ENCODE measurements around the gene SMAD7. TPM values are rescaled to one million over a fixed set of nuclear protein-coding genes. Genes with fewer than 3 reads are reported as not detected.

The SMAD7 gene
- total and polyA plus RNA-seq, 10 of the 15 experiments (the other 5 are each of a cell fraction or from before 2014, with no cell fraction given) = 1.3 to 22.5 (median 8.0) TPM

GRCh38 chr18:48917579-48918517 is 32.9 kb downstream of the SMAD7 start:
- 43% methylated on average over 26 of the region's 26 CpGs for WGBS (ENCODE audit: insufficient coverage, insufficient replicate concordance, low lambda C conversion rate, missing lambda C conversion rate)
- FAIRE-seq = peak; percentile 57
- CTCF ChIA-PET = interaction anchor here (1.2 to 1.3 kb wide), 2 partner anchors 13 to 140 kb away, joined by 3 read pairs; no protein-coding TSS in a partner anchor
- TF ChIP-seq CHD2 (IDR thresholded peaks at IDR 0.05; ENCODE audit: borderline replicate concordance, low read depth, low read length) (no peak), CHD1 (IDR thresholded peaks at IDR 0.05; ENCODE audit: low read depth, low read length) (no peak), LARP7 (IDR thresholded peaks at IDR 0.05) (no peak; the same call in 1 of the 2 replicates), SKIL (IDR thresholded peaks at IDR 0.05; ENCODE audit: low read depth, poor library complexity, severe bottlenecking) (peak; percentile 90), RCOR1 (conservative IDR thresholded peaks at IDR 0.05; ENCODE audit: low read depth, low read length) (no peak), KDM1A (IDR thresholded peaks at IDR 0.05; ENCODE audit: borderline replicate concordance) (no peak), HDAC6 (IDR thresholded peaks at IDR 0.05; ENCODE audit: unreplicated experiment) (no peak), NFXL1 (IDR thresholded peaks at IDR 0.05; ENCODE audit: borderline replicate concordance) (no peak), SMC3 (IDR thresholded peaks at IDR 0.05; ENCODE audit: borderline replicate concordance, low read length) (peak; percentile 2; the same call in 1 of the 2 replicates), IKZF2 (IDR thresholded peaks at IDR 0.05) (peak; percentile 81), PML (IDR thresholded peaks at IDR 0.05; ENCODE audit: low read length) (0 out of 2 replicates have a peak, but pooled peaks have one; percentile 25), NR2F1 (conservative IDR thresholded peaks at IDR 0.05) (peak; percentile 82), E2F8 (IDR thresholded peaks at IDR 0.05; ENCODE audit: low read depth, partially characterized antibody) (peak; percentile 8), SMARCA5 (IDR thresholded peaks at IDR 0.05) (0 out of 2 replicates have a peak, but pooled peaks have one; percentile 47), CREB1 (IDR thresholded peaks at IDR 0.05; ENCODE audit: low read depth) (0 out of 2 replicates have a peak, but pooled peaks have one; percentile 14), CREM (IDR thresholded peaks at IDR 0.05; ENCODE audit: low read depth) (peak; percentile 16)

More at GRCh38 chr18:48917579-48918517, 32.9 kb downstream of the SMAD7 start:
- intact Hi-C loops (cut with micrococcal nuclease; ENCODE audit: unreplicated experiment) = loop anchor here (5.0 to 10.0 kb wide), 4 partner anchors 51 to 243 kb away; no protein-coding TSS in a partner anchor
- in situ Hi-C loops (cut with MboI) = no loop called here
- H3K9ac ChIP-seq (ENCODE audit: control insufficient read depth, insufficient read depth, low read length) = no peak overlapping the region
- no peaks in the 10 kb centered on the region for H4K20me1 ChIP-seq (ENCODE audit: control insufficient read depth, insufficient read depth)
- ChIA-PET RAD21 (ENCODE audit: unreplicated experiment) (interaction anchor here (0.7 to 2.7 kb wide), 13 partner anchors 11 to 498 kb away, joined by 3 to 26 read pairs (median 4); no protein-coding TSS in a partner anchor), POLR2A (interaction anchor here (0.5 to 2.1 kb wide), 4 partner anchors 30 to 140 kb away, joined by 3 to 5 read pairs (median 4); no protein-coding TSS in a partner anchor), SMC1A (ENCODE audit: uncharacterized antibody, unreplicated experiment) (interaction anchor here (0.6 to 3.0 kb wide), 18 partner anchors 9 to 141 kb away, joined by 3 to 15 read pairs (median 4); no protein-coding TSS in a partner anchor)
- no peaks in the 10 kb centered on the region for H3K9me3 ChIP-seq (replicated peaks; ENCODE audit: control insufficient read depth, insufficient read depth, low read length)
- H3K4me1 ChIP-seq (ENCODE audit: control insufficient read depth, insufficient read depth, low read length) = peaks cover 25% of the 10 kb centered on the region
- no peaks in the 10 kb centered on the region for H3K27me3 ChIP-seq (replicated peaks in 1 of 2; ENCODE audit: control insufficient read depth in 2 of 2, insufficient read depth in 2 of 2, low read length in 1 of 2)
- DNase-seq (ENCODE audit: low read depth, low spot score) (no peak), ATAC-seq (peak; percentile 86)
- H3K79me2 ChIP-seq (ENCODE audit: control insufficient read depth, insufficient read depth, low read length) = peaks cover 15% of the 10 kb centered on the region
- peak overlapping the region; percentile 68 for H3K4me2 ChIP-seq (ENCODE audit: control insufficient read depth, insufficient read depth)
- no peak overlapping the region for H3K4me3 ChIP-seq
- BruUV-seq (replicated peaks) = no TSS peak
- H2AFZ ChIP-seq (ENCODE audit: control insufficient read depth, low read depth, low read length) = no peak overlapping the region; the same call in 1 of the 2 replicates
- H3K27ac ChIP-seq (ENCODE audit: control insufficient read depth, insufficient read depth) = peak overlapping the region; percentile 34
- H3K36me3 ChIP-seq (ENCODE audit: control insufficient read depth in 2 of 2, insufficient read depth in 2 of 2, low read length in 1 of 2) = peaks cover 9 to 26% of the 10 kb centered on the region in 2 experiments; a peak in 3 of 4 replicates
